HG03442 (cell line): ENCODE data around the gene HRH2.
"Not testable (repeated sequence)": the region's sequence is repeated elsewhere in the genome, so short reads cannot be mapped to it uniquely, and the experiment has no call there.

ENCODE experiments used
- ATAC-seq: cut with Tn5 transposase; IDR thresholded peaks from one replicate; pipeline ENCODE4 v1.9.1; 2021; ENCODE audit warnings: mild to moderate bottlenecking, moderate library complexity; ENCODE audit not compliant: unreplicated experiment

Gene HRH2

GRCh38 chr5:175646251-175646650, 11.6 kb upstream of the HRH2 start:
- no peak for ATAC-seq

GRCh38 chr5:175649967-175650366, 7.9 kb upstream of the HRH2 start:
- no peak for ATAC-seq

- not testable (repeated sequence) for ATAC-seq
Measured at GRCh38 chr5:175650430-175651205, 7.3 kb upstream of the HRH2 start.

GRCh38 chr5:175652741-175653663, 4.9 kb upstream of the HRH2 start:
- no peak for ATAC-seq

- ATAC-seq = no peak
Measured at GRCh38 chr5:175653763-175654162, 4.1 kb upstream of the HRH2 start.

GRCh38 chr5:175654339-175654738, 3.5 kb upstream of the HRH2 start:
- no peak for ATAC-seq

- no peak for ATAC-seq
Measured at GRCh38 chr5:175654807-175655206, 3.1 kb upstream of the HRH2 start.

- ATAC-seq = no peak
Measured at GRCh38 chr5:175655411-175655810, 2.5 kb upstream of the HRH2 start.

- no peak for ATAC-seq
Measured at GRCh38 chr5:175656966-175657365, 905 bp upstream of the HRH2 start.

- no peak for ATAC-seq
Measured at GRCh38 chr5:175658299-175659145, 651 bp downstream of the HRH2 start.

- ATAC-seq = no peak
Measured at GRCh38 chr5:175659546-175660253, 1.8 kb downstream of the HRH2 start.

- ATAC-seq = no peak
Measured at GRCh38 chr5:175663186-175664184, 5.6 kb downstream of the HRH2 start.

GRCh38 chr5:175664723-175665122, 6.9 kb downstream of the HRH2 start:
- no peak for ATAC-seq

- ATAC-seq = no peak
Measured at GRCh38 chr5:175666216-175666615, 8.3 kb downstream of the HRH2 start.

GRCh38 chr5:175668006-175668405, 10.1 kb downstream of the HRH2 start:
- no peak for ATAC-seq

GRCh38 chr5:175670372-175670771, 12.5 kb downstream of the HRH2 start:
- ATAC-seq = no peak

GRCh38 chr5:175671013-175671412, 13.1 kb downstream of the HRH2 start:
- no peak for ATAC-seq

GRCh38 chr5:175672976-175673648, 15.2 kb downstream of the HRH2 start:
- ATAC-seq = no peak
